Suppressor macrophage treated with lipopolysaccharide for 4 hours (primary cell): ENCODE results near the gene CACNA1G.

Experiments used
- DNase-seq: peaks from one replicate; pipeline ENCODE4 v3.0.0-alpha.2; 2020

Gene CACNA1G

GRCh38 chr17:50618300-50618699 is 57.8 kb downstream of the CACNA1G start:
- no peak for DNase-seq

- DNase-seq, result peak; percentile 77
Observed at GRCh38 chr17:50618941-50619340, 58.4 kb downstream of the CACNA1G start.

- no peak for DNase-seq
Observed at GRCh38 chr17:50619489-50619888, 59.0 kb downstream of the CACNA1G start.

- DNase-seq, result no peak
Observed at GRCh38 chr17:50620237-50620636, 59.7 kb downstream of the CACNA1G start.

- DNase-seq, result no peak
Observed at GRCh38 chr17:50620858-50621257, 60.3 kb downstream of the CACNA1G start.

- peak; percentile 69 for DNase-seq
Observed at GRCh38 chr17:50621574-50622031, 61.1 kb downstream of the CACNA1G start.

GRCh38 chr17:50624321-50624934 is 63.9 kb downstream of the CACNA1G start:
- DNase-seq, result peak; percentile 43

- DNase-seq, result no peak
Observed at GRCh38 chr17:50625032-50625871, 64.7 kb downstream of the CACNA1G start.

- peak; percentile 79 for DNase-seq
Observed at GRCh38 chr17:50626037-50626574, 65.6 kb downstream of the CACNA1G start.

- no peak for DNase-seq
Observed at GRCh38 chr17:50627036-50627781, 66.7 kb downstream of the CACNA1G start.

- DNase-seq, result no peak
Observed at GRCh38 chr17:50627782-50628601, 67.5 kb downstream of the CACNA1G start.

GRCh38 chr17:50629902-50630301 is 69.4 kb downstream of the CACNA1G start:
- no peak for DNase-seq

GRCh38 chr17:50630524-50631194 is 70.1 kb downstream of the CACNA1G start:
- DNase-seq, result peak; percentile 29

- no peak for DNase-seq
Observed at GRCh38 chr17:50631195-50631907, 70.8 kb downstream of the CACNA1G start.

- DNase-seq, result no peak
Observed at GRCh38 chr17:50631908-50632571, 71.5 kb downstream of the CACNA1G start.

GRCh38 chr17:50632637-50633036 is 72.1 kb downstream of the CACNA1G start:
- DNase-seq, result no peak

- no peak for DNase-seq
Observed at GRCh38 chr17:50633683-50634082, 73.2 kb downstream of the CACNA1G start.

GRCh38 chr17:50634224-50634914 is 73.9 kb downstream of the CACNA1G start, which contains the start of gene ABCC3:
TSS of gene ABCC3 (plus strand) at chr17:50634881. CDS start at chr17:50634937, 56 bp downstream.
- DNase-seq, result peak; percentile 78

- no peak for DNase-seq
Observed at GRCh38 chr17:50634915-50635731, 74.6 kb downstream of the CACNA1G start.
